ENCODE data around the gene LGR4.

- TF ChIP-seq POLR2A (IDR thresholded peaks at IDR 0.05) (no peak), POLR2AphosphoS5 (IDR thresholded peaks at IDR 0.05) (no peak)
Observed at GRCh38 chr11:27373856-27374602, 98.6 kb downstream of the LGR4 start.
